ENCODE results near the gene SPRR2B. TPM values are rescaled to one million over a fixed set of nuclear protein-coding genes. Genes with fewer than 3 reads are reported as not detected.
"Not testable (repeated sequence)": the region's sequence is repeated elsewhere in the genome, so short reads cannot be mapped to it uniquely, and the experiment has no call there.

The SPRR2B gene
- total and polyA plus RNA-seq, 9 donors: 0.50 TPM; not detected in 8

GRCh38 chr1:153040950-153041631, 30.3 kb downstream of the SPRR2B start, which contains the start of gene SPRR2D:
Gene SPRR2D, minus strand, starts transcription at chr1:153041120. Its CDS starts 774 bp downstream, at chr1:153040346.
- no peaks in the 10 kb centered on the region for H3K9me3 ChIP-seq (replicated peaks; ENCODE audit: control insufficient read depth, low read depth, low read length)
- no peaks in the 10 kb centered on the region for H3K4me1 ChIP-seq (ENCODE audit: control insufficient read depth, insufficient read depth, low read length)
- no peaks in the 10 kb centered on the region for H3K36me3 ChIP-seq (ENCODE audit: control insufficient read depth, insufficient read depth, low read length)
- no peaks in the 10 kb centered on the region for H3K27me3 ChIP-seq (ENCODE audit: control insufficient read depth, insufficient read depth, low read length)
- no peak within 1 kb of the TSS for H3K27ac ChIP-seq (ENCODE audit: low read length)
- H3K4me3 ChIP-seq (ENCODE audit: low read length): no peak within 1 kb of the TSS
- no peak for DNase-seq
- WGBS (ENCODE audit: insufficient coverage): 84% methylated on average over 2 of the region's 4 CpGs

- no peak overlapping the region for H3K4me3 ChIP-seq (ENCODE audit: low read length)
- no peaks in the 10 kb centered on the region for H3K9me3 ChIP-seq (replicated peaks; ENCODE audit: control insufficient read depth, low read depth, low read length)
- no peaks in the 10 kb centered on the region for H3K4me1 ChIP-seq (ENCODE audit: control insufficient read depth, insufficient read depth, low read length)
- no peaks in the 10 kb centered on the region for H3K36me3 ChIP-seq (ENCODE audit: control insufficient read depth, insufficient read depth, low read length)
- no CpG with 5 or more reads among the region's 1 CpG for WGBS (ENCODE audit: insufficient coverage)
- DNase-seq: no peak
- no peak overlapping the region for H3K27ac ChIP-seq (ENCODE audit: low read length)
- no peaks in the 10 kb centered on the region for H3K27me3 ChIP-seq (ENCODE audit: control insufficient read depth, insufficient read depth, low read length)
Measured at GRCh38 chr1:153035211-153035610, 36.2 kb downstream of the SPRR2B start.

- Histone ChIP-seq H3K9me3 (replicated peaks; ENCODE audit: control insufficient read depth, low read depth, low read length) (no peaks in the 10 kb centered on the region), H3K27ac (ENCODE audit: low read length) (no peak overlapping the region), H3K4me1 (ENCODE audit: control insufficient read depth, insufficient read depth, low read length) (no peaks in the 10 kb centered on the region), H3K36me3 (ENCODE audit: control insufficient read depth, insufficient read depth, low read length) (no peaks in the 10 kb centered on the region), H3K27me3 (ENCODE audit: control insufficient read depth, insufficient read depth, low read length) (no peaks in the 10 kb centered on the region), H3K4me3 (ENCODE audit: low read length) (no peak overlapping the region)
- WGBS (ENCODE audit: insufficient coverage): no CpG with 5 or more reads among the region's 3 CpGs
- DNase-seq: no peak
Measured at GRCh38 chr1:153032677-153033308, 38.6 kb downstream of the SPRR2B start.

- H3K4me1 ChIP-seq (ENCODE audit: control insufficient read depth, insufficient read depth, low read length): no peaks in the 10 kb centered on the region
- no peaks in the 10 kb centered on the region for H3K36me3 ChIP-seq (ENCODE audit: control insufficient read depth, insufficient read depth, low read length)
- no peaks in the 10 kb centered on the region for H3K27me3 ChIP-seq (ENCODE audit: control insufficient read depth, insufficient read depth, low read length)
- H3K4me3 ChIP-seq (ENCODE audit: low read length): no peak overlapping the region
- DNase-seq: no peak
- H3K27ac ChIP-seq (ENCODE audit: low read length): no peak overlapping the region
- no peaks in the 10 kb centered on the region for H3K9me3 ChIP-seq (replicated peaks; ENCODE audit: control insufficient read depth, low read depth, low read length)
Measured at GRCh38 chr1:153032073-153032472, 39.3 kb downstream of the SPRR2B start.

- Histone ChIP-seq H3K4me1 (ENCODE audit: control insufficient read depth, insufficient read depth, low read length) (no peaks in the 10 kb centered on the region), H3K9me3 (replicated peaks; ENCODE audit: control insufficient read depth, low read depth, low read length) (no peaks in the 10 kb centered on the region), H3K36me3 (ENCODE audit: control insufficient read depth, insufficient read depth, low read length) (no peaks in the 10 kb centered on the region), H3K27ac (ENCODE audit: low read length) (no peak within 1 kb of the TSS), H3K4me3 (ENCODE audit: low read length) (no peak within 1 kb of the TSS), H3K27me3 (ENCODE audit: control insufficient read depth, insufficient read depth, low read length) (no peaks in the 10 kb centered on the region)
- DNase-seq: no peak
Measured at GRCh38 chr1:153030895-153031294, 40.5 kb downstream of the SPRR2B start, which contains the start of gene SPRR1B. Gene SPRR1B, plus strand, starts transcription at chr1:153031203. Its CDS starts 1,143 bp downstream, at chr1:153032346.

- no peak for DNase-seq
- no peaks in the 10 kb centered on the region for H3K9me3 ChIP-seq (replicated peaks; ENCODE audit: control insufficient read depth, low read depth, low read length)
- no peak overlapping the region for H3K27ac ChIP-seq (ENCODE audit: low read length)
- H3K4me3 ChIP-seq (ENCODE audit: low read length): no peak overlapping the region
- H3K27me3 ChIP-seq (ENCODE audit: control insufficient read depth, insufficient read depth, low read length): no peaks in the 10 kb centered on the region
- no peaks in the 10 kb centered on the region for H3K36me3 ChIP-seq (ENCODE audit: control insufficient read depth, insufficient read depth, low read length)
- H3K4me1 ChIP-seq (ENCODE audit: control insufficient read depth, insufficient read depth, low read length): no peaks in the 10 kb centered on the region
- WGBS (ENCODE audit: insufficient coverage): no CpG with 5 or more reads among the region's 1 CpG
Measured at GRCh38 chr1:153028766-153029165, 42.6 kb downstream of the SPRR2B start.

- Histone ChIP-seq H3K4me1 (ENCODE audit: control insufficient read depth, insufficient read depth, low read length) (no peaks in the 10 kb centered on the region), H3K9me3 (replicated peaks; ENCODE audit: control insufficient read depth, low read depth, low read length) (no peaks in the 10 kb centered on the region), H3K27ac (ENCODE audit: low read length) (no peak overlapping the region), H3K4me3 (ENCODE audit: low read length) (no peak overlapping the region), H3K36me3 (ENCODE audit: control insufficient read depth, insufficient read depth, low read length) (no peaks in the 10 kb centered on the region), H3K27me3 (ENCODE audit: control insufficient read depth, insufficient read depth, low read length) (no peaks in the 10 kb centered on the region)
- DNase-seq: no peak
- WGBS (ENCODE audit: insufficient coverage): no CpG with 5 or more reads among the region's 1 CpG
Measured at GRCh38 chr1:153025797-153026196, 45.6 kb downstream of the SPRR2B start.

- no peaks in the 10 kb centered on the region for H3K9me3 ChIP-seq (replicated peaks; ENCODE audit: control insufficient read depth, low read depth, low read length)
- H3K27me3 ChIP-seq (ENCODE audit: control insufficient read depth, insufficient read depth, low read length): no peaks in the 10 kb centered on the region
- no peak overlapping the region for H3K4me3 ChIP-seq (ENCODE audit: low read length)
- no CpG with 5 or more reads among the region's 1 CpG for WGBS (ENCODE audit: insufficient coverage)
- H3K36me3 ChIP-seq (ENCODE audit: control insufficient read depth, insufficient read depth, low read length): no peaks in the 10 kb centered on the region
- H3K27ac ChIP-seq (ENCODE audit: low read length): no peak overlapping the region
- no peaks in the 10 kb centered on the region for H3K4me1 ChIP-seq (ENCODE audit: control insufficient read depth, insufficient read depth, low read length)
- no peak for DNase-seq
Measured at GRCh38 chr1:153024413-153024812, 47.0 kb downstream of the SPRR2B start.

GRCh38 chr1:153023109-153023508, 48.3 kb downstream of the SPRR2B start:
- no peaks in the 10 kb centered on the region for H3K27me3 ChIP-seq (ENCODE audit: control insufficient read depth, insufficient read depth, low read length)
- 82% methylated on average over 7 of the region's 7 CpGs for WGBS (ENCODE audit: insufficient coverage)
- H3K36me3 ChIP-seq (ENCODE audit: control insufficient read depth, insufficient read depth, low read length): no peaks in the 10 kb centered on the region
- no peak overlapping the region for H3K4me3 ChIP-seq (ENCODE audit: low read length)
- H3K27ac ChIP-seq (ENCODE audit: low read length): no peak overlapping the region
- no peaks in the 10 kb centered on the region for H3K9me3 ChIP-seq (replicated peaks; ENCODE audit: control insufficient read depth, low read depth, low read length)
- no peak for DNase-seq
- H3K4me1 ChIP-seq (ENCODE audit: control insufficient read depth, insufficient read depth, low read length): no peaks in the 10 kb centered on the region

GRCh38 chr1:153022340-153022739, 49.1 kb downstream of the SPRR2B start:
- H3K27me3 ChIP-seq (ENCODE audit: control insufficient read depth, insufficient read depth, low read length); H3K9me3 ChIP-seq (replicated peaks; ENCODE audit: control insufficient read depth, low read depth, low read length); H3K4me1 ChIP-seq (ENCODE audit: control insufficient read depth, insufficient read depth, low read length); H3K27ac ChIP-seq (ENCODE audit: low read length); H3K36me3 ChIP-seq (ENCODE audit: control insufficient read depth, insufficient read depth, low read length); DNase-seq; H3K4me3 ChIP-seq (ENCODE audit: low read length): not testable (repeated sequence)
- no CpG with 5 or more reads among the region's 9 CpGs for WGBS (ENCODE audit: insufficient coverage)

All from muscle of leg (tissue), 11 donors.